Measurements from ENCODE around the gene ZFR2.

ZFR2 gene

GRCh38 chr19:3837922-3838321 is 30.9 kb downstream of the ZFR2 start:
- DNase-seq (ENCODE audit: low read depth in 1 of 2, low spot score in 1 of 2): no peak

DNA sequence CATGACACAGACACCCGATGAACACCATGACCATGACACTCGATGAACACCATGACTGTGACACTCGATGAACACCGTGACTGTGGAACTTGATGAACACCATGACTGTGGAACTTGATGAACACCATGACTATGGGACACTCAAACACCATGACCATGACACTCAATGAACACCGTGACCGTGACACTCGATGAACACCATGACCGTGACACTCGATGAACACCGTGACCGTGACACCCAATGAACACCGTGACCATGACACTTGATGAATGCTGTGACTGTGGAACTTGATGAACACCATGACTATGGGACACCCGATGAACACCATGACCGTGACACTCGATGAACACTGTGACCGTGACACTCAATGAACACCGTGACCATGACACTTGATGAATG is 31.5 kb downstream of the ZFR2 start:
- DNase-seq (ENCODE audit: low read depth in 1 of 2, low spot score in 1 of 2): no peak

- DNase-seq (ENCODE audit: low read depth in 1 of 2, low spot score in 1 of 2): no peak
Observed at GRCh38 chr19:3836887-3837286, 32.0 kb downstream of the ZFR2 start.

DNA sequence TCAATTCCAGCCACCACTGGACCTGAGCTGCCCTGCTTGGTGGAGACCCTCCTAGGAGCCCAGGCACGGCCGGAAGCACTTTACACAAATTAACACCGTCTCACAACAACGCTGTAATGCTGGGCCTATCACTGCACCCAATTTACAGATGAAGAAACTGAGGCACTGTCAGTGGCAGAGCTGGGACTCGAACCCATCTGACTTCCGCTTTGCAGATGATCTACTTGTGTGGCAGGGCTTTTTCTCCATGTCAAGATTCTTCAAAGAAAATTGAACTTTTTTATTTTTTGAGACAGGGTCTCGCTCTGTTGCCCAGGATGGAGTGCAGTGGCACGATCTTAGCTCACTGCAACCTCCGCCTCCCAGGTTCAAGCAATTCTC is 33.8 kb downstream of the ZFR2 start:
- no peak for DNase-seq (ENCODE audit: low read depth in 1 of 2, low spot score in 1 of 2)

- DNase-seq (ENCODE audit: low read depth in 1 of 2, low spot score in 1 of 2): no peak
Observed at GRCh38 chr19:3834349-3835054, 34.3 kb downstream of the ZFR2 start.

DNA sequence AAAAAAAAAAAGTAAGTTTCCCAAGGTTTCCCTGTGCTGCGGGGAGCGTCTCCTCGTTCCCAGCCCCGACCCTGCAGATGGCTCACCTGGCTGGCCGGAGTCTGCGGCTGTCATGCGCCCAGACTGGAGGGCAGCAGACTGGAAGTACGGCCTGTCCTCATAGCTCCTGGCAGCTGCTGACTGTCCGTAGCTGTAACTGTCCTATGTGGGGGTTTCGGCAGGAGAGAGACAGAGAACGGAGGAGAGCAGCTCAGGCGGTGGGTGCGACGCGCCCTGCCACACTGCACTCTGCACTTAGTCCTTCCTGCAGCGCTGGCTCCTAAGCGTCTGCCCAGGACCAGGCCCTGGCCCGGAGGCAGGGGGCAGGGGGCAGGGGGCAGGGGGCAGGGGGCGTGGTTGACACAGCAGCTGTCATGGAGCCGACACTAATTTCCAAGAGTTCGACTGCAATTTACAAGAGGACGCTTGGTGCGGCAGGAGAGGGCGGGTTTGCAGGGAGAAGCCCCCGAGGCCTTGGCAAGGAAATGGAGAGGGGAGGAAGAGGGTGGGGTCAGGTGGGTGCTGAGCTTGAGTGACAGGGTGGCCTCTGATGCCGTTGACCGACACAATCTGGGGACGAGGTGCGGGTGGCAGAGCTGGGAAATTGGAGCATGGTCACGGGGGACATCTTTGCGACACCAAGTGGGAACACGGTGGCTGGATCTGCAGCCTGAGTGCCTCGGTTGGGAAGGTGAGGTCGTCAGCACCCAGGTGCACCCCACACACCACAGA is 35.1 kb downstream of the ZFR2 start:
- DNase-seq (ENCODE audit: low read depth in 1 of 2, low spot score in 1 of 2): no peak

GRCh38 chr19:3832001-3832400 is 36.8 kb downstream of the ZFR2 start:
- no peak for DNase-seq (ENCODE audit: low read depth in 1 of 2, low spot score in 1 of 2)

- DNase-seq (ENCODE audit: low read depth in 1 of 2, low spot score in 1 of 2): no peak
Observed at GRCh38 chr19:3831601-3832000, 37.2 kb downstream of the ZFR2 start.

DNA sequence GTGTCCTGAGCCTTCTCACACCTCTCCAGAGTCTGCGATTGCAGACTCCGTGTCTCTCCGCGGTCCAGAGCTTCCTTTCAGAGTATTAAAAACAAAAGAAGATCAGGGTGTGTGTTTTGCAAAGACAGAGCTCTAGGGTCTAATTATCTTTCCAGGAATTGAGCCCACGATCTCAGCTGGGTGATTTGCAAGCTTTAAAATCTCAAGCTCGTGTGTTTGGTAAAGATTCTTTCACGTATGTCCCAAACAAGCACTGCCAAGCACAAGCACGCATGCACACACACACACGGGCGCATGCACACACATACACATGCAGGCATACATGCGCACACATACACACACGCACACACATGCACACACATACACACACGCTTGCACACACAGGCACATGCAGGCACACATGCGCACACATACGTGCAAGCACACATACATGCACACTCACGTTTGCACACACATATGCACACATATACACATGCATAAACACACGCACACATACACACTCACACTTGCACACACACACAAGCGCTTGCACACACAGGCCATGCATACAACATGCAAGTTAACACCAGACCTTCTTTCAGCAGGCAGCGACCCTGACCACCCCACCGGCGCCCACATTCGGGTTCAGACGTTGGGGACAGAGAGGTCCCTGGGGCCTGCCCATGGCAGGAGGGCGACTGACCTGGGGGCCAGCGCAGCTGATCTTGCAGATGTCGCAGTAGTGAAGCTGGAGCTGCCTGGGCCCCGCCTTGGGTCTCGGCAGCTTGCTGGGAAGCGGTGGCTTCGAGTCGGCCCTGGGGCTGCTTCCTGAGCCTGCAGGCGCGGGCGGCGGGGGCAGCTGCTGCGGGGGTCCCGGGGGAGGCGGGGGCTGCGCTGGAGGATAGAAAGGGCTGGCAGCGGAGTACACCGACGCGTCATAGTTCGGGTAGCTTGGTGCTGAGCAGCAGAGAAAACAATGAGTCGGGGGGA is 37.9 kb downstream of the ZFR2 start:
- DNase-seq (ENCODE audit: low read depth in 1 of 2, low spot score in 1 of 2): no peak

GRCh38 chr19:3827306-3827705 is 41.5 kb downstream of the ZFR2 start:
- DNase-seq (ENCODE audit: low read depth in 1 of 2, low spot score in 1 of 2): no peak

DNA sequence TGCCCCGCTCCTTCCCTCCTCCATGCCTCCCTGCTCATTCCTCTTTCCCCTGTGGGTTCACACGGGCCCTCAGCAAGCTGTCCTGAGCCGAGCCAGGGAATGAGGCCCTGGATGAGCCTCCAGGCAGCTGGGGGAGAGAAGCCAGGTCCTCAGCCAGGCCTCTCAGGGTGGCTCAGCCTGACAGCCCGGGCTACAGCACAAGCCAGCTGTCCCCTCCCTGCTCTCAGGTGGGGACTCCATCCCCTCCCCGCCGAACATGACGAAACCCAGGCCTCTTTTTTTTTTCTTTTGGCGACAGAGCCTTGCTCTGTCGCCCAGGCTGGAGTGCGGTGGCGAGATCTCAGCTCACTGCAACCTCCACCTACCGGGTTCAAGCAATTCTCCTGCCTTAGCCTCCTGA is 42.7 kb downstream of the ZFR2 start:
- DNase-seq (ENCODE audit: low read depth in 1 of 2, low spot score in 1 of 2): no peak

GRCh38 chr19:3825286-3825956 is 43.4 kb downstream of the ZFR2 start:
- no peak for DNase-seq (ENCODE audit: low read depth in 1 of 2, low spot score in 1 of 2)

- DNase-seq (ENCODE audit: low read depth in 1 of 2, low spot score in 1 of 2): no peak
Observed at GRCh38 chr19:3823350-3823713, 45.5 kb downstream of the ZFR2 start.

DNA sequence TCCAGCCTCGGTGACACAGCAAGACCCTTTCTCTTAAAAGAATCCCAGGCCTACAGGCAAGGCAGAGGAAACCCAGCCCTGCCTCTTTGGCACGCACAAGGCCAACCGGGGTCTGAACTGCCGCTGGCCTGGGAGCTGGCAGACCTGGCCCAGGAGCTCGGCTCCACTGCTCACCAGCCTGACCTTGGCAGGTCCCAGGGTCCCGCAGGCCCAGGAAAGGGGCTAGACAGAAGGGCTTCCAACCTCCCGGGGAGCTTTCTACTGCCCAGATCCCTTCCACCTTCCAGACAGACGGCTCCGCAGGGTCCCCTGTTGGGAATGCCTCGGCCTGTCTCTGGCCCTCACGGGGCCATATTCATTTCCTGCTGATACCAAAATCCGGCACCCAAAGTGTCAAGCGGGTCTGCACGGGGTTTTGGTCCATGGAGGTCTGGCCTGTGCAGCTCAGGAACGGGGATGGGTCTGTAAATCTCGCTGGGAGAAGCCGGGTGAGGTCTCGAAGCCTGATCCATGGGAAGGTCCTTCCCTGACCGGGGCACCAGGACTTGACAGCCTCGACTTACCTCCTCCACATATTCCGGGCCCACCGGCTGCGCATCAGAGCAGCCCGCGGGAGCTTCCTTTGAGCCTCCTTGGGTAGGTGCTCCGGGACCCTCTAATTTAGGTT is 46.0 kb downstream of the ZFR2 start:
- no peak for DNase-seq (ENCODE audit: low read depth in 1 of 2, low spot score in 1 of 2)

DNA sequence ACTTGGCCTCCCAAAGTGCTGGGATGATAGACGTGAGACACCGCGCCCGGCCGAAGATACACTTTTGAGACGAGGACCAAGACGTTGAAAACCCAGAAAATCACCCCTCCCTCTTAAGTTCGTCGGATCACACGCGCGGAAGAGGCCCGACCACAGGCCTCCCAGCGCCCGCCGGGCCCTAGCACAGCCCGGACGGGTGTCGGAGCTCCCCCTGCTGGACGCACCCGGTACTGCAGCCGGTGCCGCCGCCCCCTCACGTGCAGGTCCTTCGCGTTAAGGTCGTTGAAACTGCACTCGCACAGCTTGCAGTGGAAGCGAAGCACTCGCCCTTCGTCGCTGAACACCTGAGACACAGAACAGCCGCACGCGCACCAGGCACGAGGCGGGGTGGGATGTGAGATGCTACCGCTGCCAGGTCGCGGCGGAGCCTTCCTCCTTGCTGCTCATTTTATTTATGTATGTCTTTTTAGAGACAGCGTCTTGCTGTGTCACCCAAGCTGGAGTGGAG is 46.9 kb downstream of the ZFR2 start:
- DNase-seq (ENCODE audit: low read depth in 1 of 2, low spot score in 1 of 2): peak; percentile 85 to 94

- no peak for DNase-seq (ENCODE audit: low read depth in 1 of 2, low spot score in 1 of 2)
Observed at GRCh38 chr19:3821156-3821555, 47.7 kb downstream of the ZFR2 start.

DNA sequence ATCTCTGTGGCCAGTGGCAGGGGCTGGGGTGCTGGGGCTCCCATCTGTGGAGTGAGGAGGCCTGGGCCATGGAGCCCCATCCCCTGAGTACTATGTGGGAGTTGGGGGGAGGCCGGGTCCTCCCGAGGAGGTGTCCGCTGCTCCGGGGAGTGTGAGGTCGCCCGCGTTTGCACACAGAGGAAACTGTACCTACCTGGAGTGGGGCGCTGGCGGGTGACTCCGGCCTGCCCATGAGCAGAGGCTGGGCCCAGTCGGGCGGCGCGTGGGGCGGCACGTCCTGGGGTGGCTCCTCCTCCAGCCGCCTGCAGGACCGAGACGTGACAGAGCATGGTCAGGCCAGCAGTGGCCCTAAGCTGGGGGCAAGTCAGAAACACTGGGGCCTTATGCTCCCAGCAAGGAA is 48.8 kb downstream of the ZFR2 start:
- no peak for DNase-seq (ENCODE audit: low read depth in 1 of 2, low spot score in 1 of 2)

- DNase-seq (ENCODE audit: low read depth in 1 of 2, low spot score in 1 of 2): no peak
Observed at GRCh38 chr19:3818918-3819317, 49.9 kb downstream of the ZFR2 start.

DNA sequence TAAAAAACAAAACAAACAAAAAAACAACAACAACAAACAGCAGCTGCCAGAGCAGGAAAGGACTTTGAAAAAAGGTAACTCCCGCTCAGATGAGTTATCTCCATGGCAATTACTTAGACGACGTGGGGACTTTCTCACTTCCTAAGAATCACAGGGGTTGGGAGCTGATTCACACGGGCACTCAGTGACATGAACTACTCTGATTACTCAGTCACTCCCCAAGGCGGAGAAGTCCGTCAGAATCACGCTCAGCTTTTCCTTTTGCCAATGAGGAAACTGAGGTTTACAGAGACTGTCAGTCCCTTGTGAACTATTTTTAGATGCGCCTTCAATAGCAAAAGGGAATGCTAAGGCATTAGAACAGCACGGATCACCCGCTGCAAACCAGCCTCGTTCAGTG is 50.4 kb downstream of the ZFR2 start:
- DNase-seq (ENCODE audit: low read depth in 1 of 2, low spot score in 1 of 2): no peak

GRCh38 chr19:3817761-3818160 is 51.1 kb downstream of the ZFR2 start:
- DNase-seq (ENCODE audit: low read depth in 1 of 2, low spot score in 1 of 2): no peak

All from activated T-helper 1 cell treated with anti-CD3 and anti-CD28 coated beads, Interleukin-2, amount 50 U/mL, for 16 hours (primary cell).